Measurements from ENCODE around the gene CXCL17.
"Not testable (repeated sequence)": the region's sequence is repeated elsewhere in the genome, so short reads cannot be mapped to it uniquely, and the experiment has no call there.

CXCL17 gene

GRCh38 chr19:42466521-42467182 lies 23.9 kb upstream of the CXCL17 start:
- no peaks in the 10 kb centered on the region for H3K9me3 ChIP-seq
- H3K27me3 ChIP-seq: no peaks in the 10 kb centered on the region
- H3K36me3 ChIP-seq: no peaks in the 10 kb centered on the region
- H3K4me3 ChIP-seq: no peak overlapping the region
- H3K27ac ChIP-seq: peak overlapping the region; percentile 70
- no peak for TF ChIP-seq Cebpa-rat (IDR thresholded peaks at IDR 0.05)
- H4K20me1 ChIP-seq: no peaks in the 10 kb centered on the region
- peak overlapping the region; percentile 36; the same call in 1 of the 2 replicates for H3K9ac ChIP-seq
- H3K4me2 ChIP-seq: peak overlapping the region; percentile 80
- H3K4me1 ChIP-seq: peaks cover 81% of the 10 kb centered on the region

DNA sequence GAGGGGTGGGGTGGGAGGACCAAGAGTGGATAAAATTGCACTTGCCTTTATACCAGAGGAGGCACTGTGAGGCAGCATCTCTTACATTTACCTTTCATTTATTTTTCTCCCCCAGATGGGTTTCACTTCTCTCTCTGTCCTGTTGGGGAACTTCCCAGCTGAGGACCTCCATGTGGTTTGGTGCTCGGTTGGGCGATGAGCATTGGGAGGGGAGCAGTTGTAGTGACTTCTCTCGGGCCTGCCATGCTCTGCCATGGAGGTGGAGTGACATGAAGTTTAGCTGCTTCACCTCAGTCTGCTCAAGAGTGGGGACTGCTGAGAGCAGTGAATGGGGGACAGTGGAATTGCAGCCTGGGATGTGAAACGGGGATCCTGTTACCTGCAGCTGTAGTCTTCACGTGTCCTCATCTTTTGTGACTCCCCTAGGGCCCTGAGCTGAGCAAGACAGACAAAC lies 23.1 kb upstream of the CXCL17 start:
- no peaks in the 10 kb centered on the region for H3K9me3 ChIP-seq
- H3K27me3 ChIP-seq: no peaks in the 10 kb centered on the region
- H3K4me3 ChIP-seq: no peak overlapping the region
- H3K36me3 ChIP-seq: no peaks in the 10 kb centered on the region
- no peaks in the 10 kb centered on the region for H4K20me1 ChIP-seq
- peak overlapping the region; percentile 70 for H3K27ac ChIP-seq
- H3K4me1 ChIP-seq: peaks cover 77% of the 10 kb centered on the region
- peak overlapping the region; percentile 36; the same call in 1 of the 2 replicates for H3K9ac ChIP-seq
- H3K4me2 ChIP-seq: peak overlapping the region; percentile 80
- TF ChIP-seq Cebpa-rat (IDR thresholded peaks at IDR 0.05): no peak

DNA sequence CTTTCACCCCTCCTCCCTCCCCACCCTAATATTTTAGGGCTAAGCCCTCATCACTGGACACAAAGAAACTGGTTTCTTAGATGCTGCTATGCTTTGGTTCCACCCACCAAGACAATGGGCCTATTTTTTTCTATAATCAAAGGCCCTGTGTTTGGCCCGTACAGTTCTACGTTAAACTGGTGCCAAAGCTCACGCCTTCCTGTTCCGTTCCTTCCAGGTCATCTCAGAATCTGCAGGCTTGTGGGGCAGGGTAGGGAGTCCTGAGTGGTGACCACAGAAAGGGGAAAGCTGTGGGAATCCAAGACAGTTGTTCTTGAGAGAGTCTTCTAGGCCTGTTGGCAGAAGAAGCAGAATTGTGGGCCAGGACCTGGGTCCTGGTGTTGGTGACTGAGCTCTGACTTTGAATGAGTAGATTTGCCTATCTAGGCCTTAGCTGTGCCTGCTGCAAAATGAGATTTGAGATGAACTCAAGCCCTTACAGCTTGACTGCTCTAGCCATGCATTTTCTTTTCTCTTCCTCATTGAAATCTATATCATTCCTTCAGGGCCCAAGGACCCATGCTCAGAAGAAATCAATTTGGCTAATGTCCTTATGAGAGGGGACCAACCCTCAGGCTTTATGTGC lies 19.1 kb upstream of the CXCL17 start:
- Histone ChIP-seq H3K4me2 (no peak overlapping the region), H3K9ac (no peak overlapping the region), H3K27ac (no peak overlapping the region), H3K4me3 (no peak overlapping the region), H4K20me1 (no peaks in the 10 kb centered on the region), H3K27me3 (no peaks in the 10 kb centered on the region), H3K9me3 (no peaks in the 10 kb centered on the region), H3K36me3 (no peaks in the 10 kb centered on the region), H3K4me1 (peaks cover 54% of the 10 kb centered on the region)
- TF ChIP-seq Cebpa-rat (IDR thresholded peaks at IDR 0.05): no peak

DNA sequence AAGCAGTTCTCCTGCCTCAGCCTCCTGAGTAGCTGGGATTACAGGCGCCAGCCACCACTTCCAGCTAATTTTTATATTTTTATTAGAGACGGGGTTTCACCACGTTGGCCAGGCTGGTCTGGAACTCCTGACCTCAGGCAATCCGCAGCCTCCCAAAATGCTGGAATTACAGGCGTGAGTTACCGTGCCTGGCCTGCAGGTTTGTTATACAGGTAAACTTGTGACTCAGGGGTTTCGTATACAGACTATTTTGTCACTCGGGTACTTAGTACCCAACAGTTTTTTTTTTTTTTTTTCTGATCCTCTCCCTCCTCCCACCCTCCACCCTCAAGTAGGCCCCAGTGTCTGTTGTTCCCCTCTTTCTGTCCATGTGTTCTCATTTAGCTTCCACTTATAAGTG lies 18.5 kb upstream of the CXCL17 start:
- H3K4me3 ChIP-seq, H3K36me3 ChIP-seq, H3K9me3 ChIP-seq, H3K27me3 ChIP-seq, H4K20me1 ChIP-seq, H3K9ac ChIP-seq, H3K27ac ChIP-seq, H3K4me2 ChIP-seq: not testable (repeated sequence)
- peaks cover 50% of the 10 kb centered on the region for H3K4me1 ChIP-seq

DNA sequence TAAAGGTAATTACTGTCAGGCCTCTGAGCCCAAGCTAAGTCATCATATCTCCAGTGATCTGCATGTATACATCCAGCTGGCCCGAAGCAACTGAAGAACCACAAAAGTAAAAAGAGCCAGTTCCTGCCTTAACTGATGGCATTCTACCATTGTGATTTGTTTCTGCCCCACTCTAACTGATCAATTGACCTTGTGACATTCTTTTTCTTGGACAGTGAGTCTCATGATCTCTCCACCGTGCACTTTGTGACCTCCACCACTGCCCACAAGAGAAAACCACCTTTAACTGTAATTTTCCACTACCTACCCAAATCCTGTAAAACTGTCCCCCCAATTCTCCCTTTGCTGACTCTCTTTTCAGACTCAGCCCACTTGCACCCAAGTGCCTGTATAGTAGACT lies 17.2 kb upstream of the CXCL17 start:
- H3K4me2 ChIP-seq: peak overlapping the region; percentile 0; the same call in 1 of the 2 replicates
- no peak overlapping the region for H3K9ac ChIP-seq
- no peaks in the 10 kb centered on the region for H3K36me3 ChIP-seq
- no peaks in the 10 kb centered on the region for H3K9me3 ChIP-seq
- H4K20me1 ChIP-seq: no peaks in the 10 kb centered on the region
- no peak overlapping the region for H3K27ac ChIP-seq
- peaks cover 50% of the 10 kb centered on the region for H3K4me1 ChIP-seq
- H3K27me3 ChIP-seq: no peaks in the 10 kb centered on the region
- no peak for TF ChIP-seq Cebpa-rat (IDR thresholded peaks at IDR 0.05)
- no peak overlapping the region for H3K4me3 ChIP-seq

GRCh38 chr19:42455621-42456081 lies 12.9 kb upstream of the CXCL17 start:
- Histone ChIP-seq H3K27ac (no peak overlapping the region), H3K9ac (no peak overlapping the region), H3K4me2 (peak overlapping the region; percentile 41), H3K4me3 (no peak overlapping the region), H3K9me3 (no peaks in the 10 kb centered on the region), H3K27me3 (no peaks in the 10 kb centered on the region), H3K4me1 (peaks cover 72% of the 10 kb centered on the region), H4K20me1 (peaks cover 11% of the 10 kb centered on the region; the same call in 1 of the 2 replicates), H3K36me3 (no peaks in the 10 kb centered on the region)
- TF ChIP-seq Cebpa-rat (IDR thresholded peaks at IDR 0.05): no peak

GRCh38 chr19:42455086-42455485 lies 12.3 kb upstream of the CXCL17 start:
- Histone ChIP-seq H3K27me3 (no peaks in the 10 kb centered on the region), H3K4me3 (no peak overlapping the region), H3K9me3 (no peaks in the 10 kb centered on the region), H3K4me1 (peaks cover 72% of the 10 kb centered on the region), H3K36me3 (no peaks in the 10 kb centered on the region), H3K4me2 (peak overlapping the region; percentile 41), H3K9ac (no peak overlapping the region), H3K27ac (no peak overlapping the region), H4K20me1 (peaks cover 11% of the 10 kb centered on the region; the same call in 1 of the 2 replicates)
- no peak for TF ChIP-seq Cebpa-rat (IDR thresholded peaks at IDR 0.05)

DNA sequence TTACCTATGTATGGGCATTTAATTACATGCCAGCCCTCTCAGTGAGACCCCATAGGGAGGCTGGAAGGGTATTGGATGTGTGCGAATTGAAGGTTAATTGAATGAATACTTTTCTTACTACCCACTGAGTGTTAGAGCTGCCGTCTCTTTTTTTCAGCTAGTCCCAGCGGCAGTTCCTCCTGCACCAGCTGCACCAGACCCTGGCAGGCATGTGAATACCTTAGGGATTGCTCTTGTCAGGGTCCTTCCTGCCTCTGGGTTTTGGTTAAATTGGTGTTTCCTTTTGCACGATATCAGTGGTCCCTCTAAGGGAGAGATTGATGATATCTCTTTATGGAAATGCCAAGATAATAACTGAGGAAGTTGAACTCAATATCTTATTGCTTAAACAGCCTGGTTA lies 9.8 kb upstream of the CXCL17 start:
- H3K9me3 ChIP-seq: no peaks in the 10 kb centered on the region
- peaks cover 17% of the 10 kb centered on the region; the same call in 1 of the 2 replicates for H4K20me1 ChIP-seq
- H3K4me1 ChIP-seq: peaks cover 63% of the 10 kb centered on the region
- H3K4me2 ChIP-seq: peak overlapping the region; percentile 91
- no peaks in the 10 kb centered on the region for H3K36me3 ChIP-seq
- H3K27me3 ChIP-seq: no peaks in the 10 kb centered on the region
- H3K4me3 ChIP-seq: peak overlapping the region; percentile 44; the same call in 1 of the 2 replicates
- H3K9ac ChIP-seq: no peak overlapping the region
- no peak for TF ChIP-seq Cebpa-rat (IDR thresholded peaks at IDR 0.05)
- peak overlapping the region; percentile 36; the same call in 1 of the 2 replicates for H3K27ac ChIP-seq

DNA sequence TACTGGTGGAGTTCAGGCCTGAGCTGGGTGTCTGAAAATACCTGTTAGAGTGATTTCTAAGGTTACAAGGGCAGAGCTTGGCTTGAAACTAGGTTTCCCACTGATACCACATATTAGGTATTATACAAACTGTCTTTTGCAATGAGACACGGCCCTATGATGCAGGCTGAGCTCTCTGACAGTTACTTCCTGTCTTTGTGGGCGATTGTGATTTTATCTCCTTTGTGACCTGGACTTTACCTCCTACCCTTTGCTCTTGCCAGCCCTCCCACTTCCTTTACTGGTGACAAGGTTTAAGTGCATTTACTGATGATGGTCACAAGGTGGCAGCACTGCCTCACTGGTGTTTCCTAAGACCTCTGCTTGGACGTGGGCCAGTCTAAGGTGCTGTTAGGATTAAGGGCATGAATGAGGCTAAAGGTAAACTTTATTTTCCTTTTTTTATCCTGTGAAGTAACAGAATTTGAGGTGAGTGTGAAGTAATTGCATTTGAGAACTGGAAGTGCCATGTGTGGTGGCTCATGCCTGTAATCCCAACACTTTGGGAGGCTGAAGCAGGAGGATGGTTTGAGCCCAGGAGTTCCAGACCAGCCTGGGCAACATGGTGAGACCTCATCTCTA lies 7.7 kb upstream of the CXCL17 start:
- Histone ChIP-seq H3K9me3 (no peaks in the 10 kb centered on the region), H3K4me2 (peak overlapping the region; percentile 91), H3K4me3 (no peak overlapping the region), H3K36me3 (no peaks in the 10 kb centered on the region), H3K4me1 (peaks cover 54% of the 10 kb centered on the region), H3K27me3 (no peaks in the 10 kb centered on the region), H3K27ac (no peak overlapping the region), H3K9ac (no peak overlapping the region), H4K20me1 (peaks cover 25% of the 10 kb centered on the region; the same call in 1 of the 2 replicates)
- no peak for TF ChIP-seq Cebpa-rat (IDR thresholded peaks at IDR 0.05)

DNA sequence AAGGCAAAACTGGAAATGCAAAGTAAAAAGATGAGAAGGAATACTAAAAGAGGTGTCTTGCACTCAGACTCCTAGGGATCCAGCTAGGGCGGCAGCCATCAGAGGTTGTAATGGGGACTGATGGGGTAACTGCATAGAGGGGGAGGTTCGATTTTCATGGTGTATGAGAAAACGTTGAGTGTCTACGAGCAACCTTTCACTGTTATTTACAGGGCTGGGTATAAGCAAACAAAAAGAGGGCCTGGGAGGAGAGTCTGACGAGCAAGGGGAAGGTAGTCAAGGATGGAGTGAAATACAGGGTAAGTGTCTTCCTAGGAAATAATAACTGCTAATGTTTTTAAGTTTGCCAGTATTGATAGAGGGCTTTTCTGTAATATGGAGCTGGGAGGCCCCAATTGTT lies 5.6 kb upstream of the CXCL17 start:
- not testable (repeated sequence) for H3K27me3 ChIP-seq, H3K27ac ChIP-seq, H3K36me3 ChIP-seq, H3K9ac ChIP-seq, H3K4me3 ChIP-seq, H3K4me2 ChIP-seq, H3K9me3 ChIP-seq
- peaks cover 24% of the 10 kb centered on the region; the same call in 1 of the 2 replicates for H4K20me1 ChIP-seq
- peaks cover 33% of the 10 kb centered on the region for H3K4me1 ChIP-seq
